H54 (cell line): Measurements from ENCODE around the gene SMIM41.

Source experiments
- DNase-seq: peaks from one replicate; pipeline ENCODE4 v3.0.0; 2011; ENCODE audit warnings: low spot score, mixed read lengths; ENCODE audit not compliant: insufficient read length
- FAIRE-seq: peaks from 3 replicates; lab custom pipeline; 2011; peaks lifted over from hg19 to GRCh38; lab: Jason Lieb, UNC
- POLR2A ChIP-seq: IDR thresholded peaks from 2 replicates; pipeline ENCODE4 v1.6.1; 2011; ENCODE audit warnings: low read depth, mild to moderate bottlenecking, low read length

Gene SMIM41

GRCh38 chr12:52063981-52064649, 15.4 kb upstream of the SMIM41 start:
- no peak for FAIRE-seq
- DNase-seq = peak; percentile 85
- TF ChIP-seq POLR2A = no peak

- FAIRE-seq (no peak), DNase-seq (no peak)
- TF ChIP-seq POLR2A = no peak
These were observed 13.0 kb upstream of the SMIM41 start for GRCh38 chr12:52066346-52067080.

- DNase-seq (no peak), FAIRE-seq (no peak)
- TF ChIP-seq POLR2A = no peak
These were observed 12.5 kb upstream of the SMIM41 start for GRCh38 chr12:52067081-52067374.

GRCh38 chr12:52069327-52070184, 9.9 kb upstream of the SMIM41 start, which contains the start of gene ATG101:
ATG101 (plus strand) TSS chr12:52069978; CDS start chr12:52073651, 3,673 bp downstream.
- peak; percentile 78 for TF ChIP-seq POLR2A

GRCh38 chr12:52070185-52070925, 9.1 kb upstream of the SMIM41 start:
- FAIRE-seq = no peak

More at GRCh38 chr12:52069327-52070184, 9.9 kb upstream of the SMIM41 start, which contains the start of gene ATG101:
- no peak for FAIRE-seq
- DNase-seq = peak; percentile 93

GRCh38 chr12:52073531-52074381, 5.7 kb upstream of the SMIM41 start:
- FAIRE-seq (no peak), DNase-seq (no peak)

More at GRCh38 chr12:52070185-52070925, 9.1 kb upstream of the SMIM41 start:
- no peak for TF ChIP-seq POLR2A
- DNase-seq = peak; percentile 59

GRCh38 chr12:52074971-52075724, 4.4 kb upstream of the SMIM41 start:
- FAIRE-seq (no peak), DNase-seq (no peak)
- no peak for TF ChIP-seq POLR2A

More at GRCh38 chr12:52073531-52074381, 5.7 kb upstream of the SMIM41 start:
- no peak for TF ChIP-seq POLR2A

GRCh38 chr12:52076811-52077210, 2.7 kb upstream of the SMIM41 start:
- FAIRE-seq = no peak
- no peak for TF ChIP-seq POLR2A
- no peak for DNase-seq

- no peak for TF ChIP-seq POLR2A
- DNase-seq = no peak
- FAIRE-seq = no peak
These were observed 1.2 kb upstream of the SMIM41 start for GRCh38 chr12:52078276-52078675.

- FAIRE-seq (no peak), DNase-seq (no peak)
- no peak for TF ChIP-seq POLR2A
These were observed 1.1 kb downstream of the SMIM41 start for GRCh38 chr12:52080403-52081251.

- no peak for TF ChIP-seq POLR2A
- no peak for DNase-seq
- no peak for FAIRE-seq
These were observed 1.8 kb downstream of the SMIM41 start for GRCh38 chr12:52081263-52081733.
